ENCODE measurements around the gene RAD51B. TPM values are rescaled to one million over a fixed set of nuclear protein-coding genes. Genes with fewer than 3 reads are reported as not detected.
A peak's percentile ranks its signal among the peaks of the same experiment; 100 is the strongest.

Gene RAD51B
- polyA plus RNA-seq, 3 donors, result 3.6 to 11.6 (median 9.4) TPM

- Mint-ChIP-seq H3K4me3 (no peak overlapping the region), H3K27ac (no peak overlapping the region), H3K9me3 (peaks cover 0 to 3% (median 0%) of the 10 kb centered on the region in 7 donors), H3K27me3 (ENCODE audit: low read depth in 3 of 3) (peaks cover 0 to 7% (median 6%) of the 10 kb centered on the region in 3 donors), H3K4me1 (peaks cover 9% of the 10 kb centered on the region), H3K36me3 (peaks cover 3% of the 10 kb centered on the region in 2 donors)
- Histone ChIP-seq H3K9me3 (replicated peaks in 1 of 2; ENCODE audit: control insufficient read depth in 1 of 2, insufficient read depth in 1 of 2, low read length in 2 of 2) (no peaks in the 10 kb centered on the region), H3K27me3 (ENCODE audit: control insufficient read depth in 2 of 2, insufficient read depth in 2 of 2, low read length in 2 of 2) (no peaks in the 10 kb centered on the region), H3K4me3 (replicated peaks in 1 of 3; ENCODE audit: low read depth in 2 of 3, low read length in 3 of 3) (no peak overlapping the region), H3K36me3 (replicated peaks in 1 of 2; ENCODE audit: control insufficient read depth in 1 of 2, insufficient read depth in 2 of 2, low read length in 2 of 2) (no peaks in the 10 kb centered on the region), H3K79me2 (ENCODE audit: insufficient read depth, low read length) (no peaks in the 10 kb centered on the region), H3K9ac (ENCODE audit: insufficient read depth, low read length, poor library complexity, severe bottlenecking) (no peak overlapping the region), H3K27ac (ENCODE audit: low read depth in 1 of 2, low read length in 2 of 2) (no peak overlapping the region), H3K4me2 (replicated peaks; ENCODE audit: extremely low read depth, low read length, poor library complexity, severe bottlenecking) (no peak overlapping the region), H2AFZ (ENCODE audit: insufficient read depth, low read depth, low read length, poor library complexity, severe bottlenecking) (peak overlapping the region; percentile 4), H4K20me1 (ENCODE audit: insufficient read depth, low read length) (no peaks in the 10 kb centered on the region), H3K4me1 (ENCODE audit: control insufficient read depth in 1 of 2, insufficient read depth in 2 of 2, low read length in 2 of 2) (no peaks in the 10 kb centered on the region)
- no peak for TF ChIP-seq CTCF (IDR thresholded peaks at IDR 0.05)
- intact Hi-C loops (cut with micrococcal nuclease), result no loop called here
- 60% methylated on average over 11 of the region's 14 CpGs for WGBS (ENCODE audit: insufficient coverage)
- no peak for DNase-seq
These were observed 675.8 kb downstream of the RAD51B start for GRCh38 chr14:68495101-68496039.

- Mint-ChIP-seq H3K27me3 (ENCODE audit: low read depth in 3 of 3) (peaks cover 0 to 7% (median 6%) of the 10 kb centered on the region in 3 donors), H3K9me3 (peaks cover 0 to 3% (median 0%) of the 10 kb centered on the region in 7 donors), H3K4me1 (peaks cover 18% of the 10 kb centered on the region), H3K27ac (no peak overlapping the region), H3K4me3 (no peak overlapping the region), H3K36me3 (peaks cover 3% of the 10 kb centered on the region in 2 donors)
- no peak for TF ChIP-seq CTCF (IDR thresholded peaks at IDR 0.05)
- H3K4me3 ChIP-seq (replicated peaks in 1 of 3; ENCODE audit: low read depth in 2 of 3, low read length in 3 of 3), result no peak overlapping the region
- peaks cover 5 to 9% of the 10 kb centered on the region in 2 donors for H3K4me1 ChIP-seq (ENCODE audit: control insufficient read depth in 1 of 2, insufficient read depth in 2 of 2, low read length in 2 of 2)
- no peaks in the 10 kb centered on the region for H4K20me1 ChIP-seq (ENCODE audit: insufficient read depth, low read length)
- H3K9me3 ChIP-seq (replicated peaks in 1 of 2; ENCODE audit: control insufficient read depth in 1 of 2, insufficient read depth in 1 of 2, low read length in 2 of 2), result no peaks in the 10 kb centered on the region
- H3K79me2 ChIP-seq (ENCODE audit: insufficient read depth, low read length), result no peaks in the 10 kb centered on the region
- no peak overlapping the region for H3K9ac ChIP-seq (ENCODE audit: insufficient read depth, low read length, poor library complexity, severe bottlenecking)
- no peak overlapping the region for H3K27ac ChIP-seq (ENCODE audit: low read depth in 1 of 2, low read length in 2 of 2)
- intact Hi-C loops (cut with micrococcal nuclease), result no loop called here
- 88% methylated on average over 1 of the region's 2 CpGs for WGBS (ENCODE audit: insufficient coverage)
- no peaks in the 10 kb centered on the region for H3K27me3 ChIP-seq (ENCODE audit: control insufficient read depth in 2 of 2, insufficient read depth in 2 of 2, low read length in 2 of 2)
- H2AFZ ChIP-seq (ENCODE audit: insufficient read depth, low read depth, low read length, poor library complexity, severe bottlenecking), result no peak overlapping the region
- no peak for DNase-seq
- no peaks in the 10 kb centered on the region for H3K36me3 ChIP-seq (replicated peaks in 1 of 2; ENCODE audit: control insufficient read depth in 1 of 2, insufficient read depth in 2 of 2, low read length in 2 of 2)
- H3K4me2 ChIP-seq (replicated peaks; ENCODE audit: extremely low read depth, low read length, poor library complexity, severe bottlenecking), result no peak overlapping the region
These were observed 677.4 kb downstream of the RAD51B start for GRCh38 chr14:68497011-68497410.
